HuH-7 (cell line): ENCODE results near the gene IFI44.

ENCODE experiments used
- DNase-seq: peaks from one replicate; pipeline ENCODE4 v3.0.0; 2011; ENCODE audit warnings: low spot score

IFI44 gene

GRCh38 chr1:78712467-78713051, 62.9 kb downstream of the IFI44 start:
- DNase-seq: no peak

GRCh38 chr1:78713297-78713696, 63.7 kb downstream of the IFI44 start:
- no peak for DNase-seq
